Sigmoid colon (tissue), 7 donors: Measurements from ENCODE around the gene ZSWIM8. TPM values are rescaled to one million over a fixed set of nuclear protein-coding genes. Genes with fewer than 3 reads are reported as not detected.

Experiments used
- DNase-seq: peaks from one replicate; pipeline ENCODE4 v3.0.0-alpha.2; 2019
- H3K27ac ChIP-seq, 4 donors: fragments of 200-600 bp; sonication (generic); one replicate each; pipeline ENCODE4 v1.5.1; 2016 to 2019; ENCODE audit warnings: mild to moderate bottlenecking in 1 of 4
- H3K27me3 ChIP-seq, 3 donors: fragments of 200-600 bp; sonication (generic); one replicate each; pipeline ENCODE4 v1.5.1; 2019; ENCODE audit warnings: mild to moderate bottlenecking in 1 of 3
- H3K36me3 ChIP-seq, 4 donors: fragments of 200-600 bp; sonication (generic); one replicate each; pipeline ENCODE4 v1.5.1; 2016 to 2019
- H3K4me1 ChIP-seq, 4 donors: fragments of 200-600 bp; sonication (generic); one replicate each; pipeline ENCODE4 v1.5.1; 2017 to 2019
- H3K4me3 ChIP-seq, 4 donors: fragments of 200-600 bp; sonication (generic); one replicate each; pipeline ENCODE4 v1.5.1; 2017 to 2019; ENCODE audit warnings: mild to moderate bottlenecking in 2 of 4, moderate library complexity in 1 of 4
- H3K9me3 ChIP-seq, 4 donors: fragments of 200-600 bp in 3 of 4; sonication (generic) in 3 of 4; one replicate each; pipeline versions ENCODE4 v1.5.1 to v1.6.1; 2013 to 2019
- CTCF ChIP-seq, 4 experiments: fragments of 450-650 bp in 3 of 4; fragments of 200-600 bp in 1 of 4; IDR thresholded peaks; one replicate each; pipeline ENCODE4 v1.5.1; 2016 to 2019; ENCODE audit warnings: antibody characterized with exemption in 4 of 4, mild to moderate bottlenecking in 3 of 4, moderate library complexity in 2 of 4
- EP300 ChIP-seq, 4 donors: sonication (generic); formaldehyde crosslinking; IDR thresholded peaks; one replicate each; pipeline ENCODE4 v1.6.1; 2017; ENCODE audit warnings: antibody characterized with exemption in 4 of 4
- POLR2A ChIP-seq, 2 donors: fragments of 450-650 bp; IDR thresholded peaks; one replicate each; pipeline ENCODE4 v1.6.1; 2016; ENCODE audit warnings: antibody characterized with exemption in 2 of 2, mild to moderate bottlenecking in 2 of 2, moderate library complexity in 2 of 2
- POLR2AphosphoS5 ChIP-seq, 4 donors: sonication (generic); formaldehyde crosslinking; IDR thresholded peaks; one replicate each; pipeline ENCODE4 v1.6.1; 2017; ENCODE audit warnings: antibody characterized with exemption in 4 of 4
- WGBS, 2 donors: extraction: QIAGEN DNeasy Blood & Tissue Kit; methylation state at CpG; one replicate each; pipeline ENCODE4 v1.1.7; 2013; 5-methylcytosine and 5-hydroxymethylcytosine counted together
- intact Hi-C: fragments of 100-400 bp; cut with DNase I; formaldehyde crosslinking; loops from one replicate; pipeline ENCODE4 v1.15.1; 2023
- polyA plus RNA-seq, 3 donors: library from polyadenylated mRNA; stranded (reverse); fragments of 200-250 nt; gene quantifications; one replicate each; pipeline ENCODE4 v1.2.3, GENCODE V29; 2013
- total RNA-seq, 4 donors: library from RNA; depleted of rRNA; stranded (reverse); fragments of >200 nt; gene quantifications; one replicate each; pipeline ENCODE4 v1.1.0, GENCODE V29; 2016
- donor health status: healthy with polysubstance abuse.
- donor health status: Bipolar disorder and iron deficiency.
- donor health status: healthy.

Gene ZSWIM8
- total and polyA plus RNA-seq, 7 donors, result 34.8 to 138 (median 61.8) TPM

- Histone ChIP-seq H3K4me1 (peaks cover 0 to 46% (median 34%) of the 10 kb centered on the region in 4 donors), H3K9me3 (no peaks in the 10 kb centered on the region), H3K27ac (peak within 1 kb of the TSS; percentile 90 to 96 (median 94)), H3K36me3 (peaks cover 6 to 25% (median 17%) of the 10 kb centered on the region in 4 donors), H3K4me3 (peak within 1 kb of the TSS; percentile 57 to 98 (median 94)), H3K27me3 (no peaks in the 10 kb centered on the region)
- intact Hi-C loops, result loop anchor here (2.0 kb wide), 1 partner anchor 29 kb away; a partner anchor contains a TSS
- WGBS, 2 donors, result 0 to 1% methylated on average over 36 of the region's 36 CpGs
- TF ChIP-seq POLR2A (IDR thresholded peaks at IDR 0.05) (peak; percentile 52 to 63), POLR2AphosphoS5 (IDR thresholded peaks at IDR 0.05) (peak; percentile 77 to 90 (median 84)), EP300 (IDR thresholded peaks at IDR 0.05) (peak in 1 of 4 donors; percentile 68), CTCF (IDR thresholded peaks at IDR 0.05) (no peak)
- DNase-seq, result peak; percentile 99
Observed at GRCh38 chr10:73743905-73744663, 41.3 kb upstream of the ZSWIM8 start, which contains the start of gene SEC24C. SEC24C (plus strand) TSS chr10:73744372; CDS start chr10:73746833, 2,461 bp downstream.

- Histone ChIP-seq H3K4me1 (peaks cover 0 to 52% (median 38%) of the 10 kb centered on the region in 4 donors), H3K27ac (peak overlapping the region; percentile 90 to 96 (median 94)), H3K9me3 (no peaks in the 10 kb centered on the region), H3K4me3 (peak overlapping the region; percentile 57 to 98 (median 94)), H3K27me3 (no peaks in the 10 kb centered on the region), H3K36me3 (peaks cover 6 to 30% (median 20%) of the 10 kb centered on the region in 4 donors)
- WGBS, 2 donors, result 0 to 1% methylated on average over 10 of the region's 10 CpGs
- DNase-seq, result peak; percentile 75
- TF ChIP-seq CTCF (IDR thresholded peaks at IDR 0.05) (no peak), POLR2AphosphoS5 (IDR thresholded peaks at IDR 0.05) (no peak), EP300 (IDR thresholded peaks at IDR 0.05) (no peak), POLR2A (IDR thresholded peaks at IDR 0.05) (no peak)
- intact Hi-C loops, result loop anchor here (2.0 kb wide), 1 partner anchor 28 kb away; a partner anchor contains a TSS
Observed at GRCh38 chr10:73744664-73744975, 40.8 kb upstream of the ZSWIM8 start.

- Histone ChIP-seq H3K27ac (no peak overlapping the region), H3K27me3 (no peaks in the 10 kb centered on the region), H3K4me1 (peaks cover 0 to 58% (median 48%) of the 10 kb centered on the region in 4 donors), H3K36me3 (peaks cover 8 to 51% (median 33%) of the 10 kb centered on the region in 4 donors), H3K9me3 (no peaks in the 10 kb centered on the region), H3K4me3 (no peak overlapping the region)
- DNase-seq, result no peak
- TF ChIP-seq POLR2AphosphoS5 (IDR thresholded peaks at IDR 0.05), result no peak
- no peak for TF ChIP-seq POLR2A (IDR thresholded peaks at IDR 0.05)
- TF ChIP-seq CTCF (IDR thresholded peaks at IDR 0.05), result no peak
- TF ChIP-seq EP300 (IDR thresholded peaks at IDR 0.05), result no peak
- intact Hi-C loops, result no loop called here
- WGBS, 2 donors, result 89 to 90% methylated on average over 2 of the region's 2 CpGs
Observed at GRCh38 chr10:73746721-73747120, 38.7 kb upstream of the ZSWIM8 start.

- no peak overlapping the region for H3K27ac ChIP-seq
- 83 to 92% methylated on average over 1 of the region's 1 CpG for WGBS, 2 donors
- no peak overlapping the region for H3K4me3 ChIP-seq
- no peaks in the 10 kb centered on the region for H3K27me3 ChIP-seq
- DNase-seq, result peak; percentile 4
- H3K9me3 ChIP-seq, result no peaks in the 10 kb centered on the region
- TF ChIP-seq POLR2A (IDR thresholded peaks at IDR 0.05) (no peak), EP300 (IDR thresholded peaks at IDR 0.05) (no peak), POLR2AphosphoS5 (IDR thresholded peaks at IDR 0.05) (no peak), CTCF (IDR thresholded peaks at IDR 0.05) (no peak)
- H3K36me3 ChIP-seq, result peaks cover 31 to 92% (median 63%) of the 10 kb centered on the region in 4 donors
- intact Hi-C loops, result no loop called here
- peaks cover 0 to 33% (median 26%) of the 10 kb centered on the region in 4 donors for H3K4me1 ChIP-seq
Observed at GRCh38 chr10:73750819-73751218, 34.6 kb upstream of the ZSWIM8 start.
